BLaER1 treated with 17β-estradiol and CSF1 and Interleukin-3, amounts not matched to agents 10 nM and 100 nM (cell line): ENCODE data around the gene RANBP1.

ENCODE experiments used
- H3K27ac ChIP-seq, 11 experiments: shearing (Covaris generic); formaldehyde crosslinking; 2 replicates each; pipeline ENCODE4 v1.8.1; 2022
- H3K27me3 ChIP-seq, 11 experiments: shearing (Covaris generic); formaldehyde crosslinking; 2 replicates each; pipeline ENCODE4 v1.8.1; 2022
- H3K36me3 ChIP-seq, 11 experiments: shearing (Covaris generic); formaldehyde crosslinking; 2 replicates each; pipeline ENCODE4 v1.8.1; 2022
- H3K4me1 ChIP-seq, 10 experiments: shearing (Covaris generic); formaldehyde crosslinking; 2 replicates each; pipeline ENCODE4 v1.8.1; 2022
- H3K4me2 ChIP-seq, 11 experiments: shearing (Covaris generic); formaldehyde crosslinking; 2 replicates each; pipeline ENCODE4 v1.8.1; 2022
- H3K4me3 ChIP-seq, 10 experiments: shearing (Covaris generic); formaldehyde crosslinking; 2 replicates each; pipeline ENCODE4 v1.8.1; 2022
- H3K9ac ChIP-seq, 11 experiments: shearing (Covaris generic); formaldehyde crosslinking; 2 replicates each; pipeline ENCODE4 v1.8.1; 2022
- H3K9me3 ChIP-seq, 11 experiments: shearing (Covaris generic); formaldehyde crosslinking; replicated peaks in 1 of 11; 2 replicates each; pipeline ENCODE4 v1.8.1; 2022
- H4K20me1 ChIP-seq, 11 experiments: shearing (Covaris generic); formaldehyde crosslinking; 2 replicates each; pipeline ENCODE4 v1.8.1; 2022
- Cebpa-rat ChIP-seq, 11 experiments: shearing (Covaris generic); IDR thresholded peaks; 2 replicates each; pipeline ENCODE4 v1.8.1; 2022

RANBP1 gene

GRCh38 chr22:20171288-20172140 is 55.6 kb downstream of the RANBP1 start:
- no peaks in the 10 kb centered on the region for H3K36me3 ChIP-seq
- H3K4me1 ChIP-seq: peaks cover 0 to 72% (median 41%) of the 10 kb centered on the region in 10 experiments; a peak in 16 of 20 replicates
- H3K4me3 ChIP-seq: no peak overlapping the region
- H3K4me2 ChIP-seq: peak overlapping the region in 2 of 11 experiments; percentile 4 to 7; a peak in 2 of 22 replicates
- H3K9me3 ChIP-seq: no peaks in the 10 kb centered on the region
- no peak for TF ChIP-seq Cebpa-rat (IDR thresholded peaks at IDR 0.05)
- H3K9ac ChIP-seq: no peak overlapping the region
- H3K27me3 ChIP-seq: no peaks in the 10 kb centered on the region
- H4K20me1 ChIP-seq: no peaks in the 10 kb centered on the region
- H3K27ac ChIP-seq: no peak overlapping the region

- no peaks in the 10 kb centered on the region for H3K27me3 ChIP-seq
- H3K9me3 ChIP-seq: no peaks in the 10 kb centered on the region
- no peak overlapping the region for H3K27ac ChIP-seq
- no peaks in the 10 kb centered on the region for H3K36me3 ChIP-seq
- H4K20me1 ChIP-seq: no peaks in the 10 kb centered on the region
- H3K4me1 ChIP-seq: peaks cover 0 to 73% (median 42%) of the 10 kb centered on the region in 10 experiments; a peak in 16 of 20 replicates
- H3K9ac ChIP-seq: no peak overlapping the region
- peak overlapping the region in 2 of 11 experiments; percentile 4 to 7; a peak in 2 of 22 replicates for H3K4me2 ChIP-seq
- H3K4me3 ChIP-seq: no peak overlapping the region
- TF ChIP-seq Cebpa-rat (IDR thresholded peaks at IDR 0.05): no peak
Measured at GRCh38 chr22:20172141-20172613, 56.3 kb downstream of the RANBP1 start.

- Histone ChIP-seq H3K4me1 (peaks cover 0 to 73% (median 42%) of the 10 kb centered on the region in 10 experiments; a peak in 16 of 20 replicates), H3K27me3 (no peaks in the 10 kb centered on the region), H3K9me3 (no peaks in the 10 kb centered on the region), H3K36me3 (no peaks in the 10 kb centered on the region), H3K27ac (no peak overlapping the region), H3K4me2 (peak overlapping the region in 1 of 11 experiments; percentile 1; a peak in 1 of 22 replicates), H4K20me1 (no peaks in the 10 kb centered on the region), H3K4me3 (no peak overlapping the region), H3K9ac (no peak overlapping the region)
- TF ChIP-seq Cebpa-rat (IDR thresholded peaks at IDR 0.05): no peak
Measured at GRCh38 chr22:20173246-20173645, 57.3 kb downstream of the RANBP1 start.

- H3K4me2 ChIP-seq: peak overlapping the region in 2 of 11 experiments; percentile 1 to 51; a peak in 1 of 22 replicates
- peaks cover 0 to 73% (median 42%) of the 10 kb centered on the region in 10 experiments; a peak in 16 of 20 replicates for H3K4me1 ChIP-seq
- no peaks in the 10 kb centered on the region for H3K36me3 ChIP-seq
- H3K9ac ChIP-seq: no peak overlapping the region
- TF ChIP-seq Cebpa-rat (IDR thresholded peaks at IDR 0.05): no peak
- no peak overlapping the region for H3K4me3 ChIP-seq
- no peaks in the 10 kb centered on the region for H3K9me3 ChIP-seq
- no peak overlapping the region for H3K27ac ChIP-seq
- no peaks in the 10 kb centered on the region for H4K20me1 ChIP-seq
- no peaks in the 10 kb centered on the region for H3K27me3 ChIP-seq
Measured at GRCh38 chr22:20173772-20174171, 57.9 kb downstream of the RANBP1 start.

GRCh38 chr22:20174785-20175596 is 59.1 kb downstream of the RANBP1 start:
- no peaks in the 10 kb centered on the region for H3K36me3 ChIP-seq
- peaks cover 2 to 76% (median 44%) of the 10 kb centered on the region in 10 experiments; a peak in 19 of 20 replicates for H3K4me1 ChIP-seq
- peak overlapping the region in 6 of 11 experiments; percentile 15 to 60 (median 52); a peak in 11 of 22 replicates for H3K4me2 ChIP-seq
- TF ChIP-seq Cebpa-rat (IDR thresholded peaks at IDR 0.05): no peak
- no peaks in the 10 kb centered on the region for H3K27me3 ChIP-seq
- H3K9ac ChIP-seq: peak overlapping the region in 3 of 11 experiments; percentile 5 to 49 (median 29); a peak in 2 of 22 replicates
- H3K9me3 ChIP-seq: no peaks in the 10 kb centered on the region
- H3K4me3 ChIP-seq: no peak overlapping the region
- H4K20me1 ChIP-seq: no peaks in the 10 kb centered on the region
- no peak overlapping the region for H3K27ac ChIP-seq

- H3K27me3 ChIP-seq: no peaks in the 10 kb centered on the region
- no peak overlapping the region for H3K4me3 ChIP-seq
Measured at GRCh38 chr22:20175597-20175900, 59.6 kb downstream of the RANBP1 start.

GRCh38 chr22:20176421-20177085 is 60.6 kb downstream of the RANBP1 start:
- Histone ChIP-seq H3K27me3 (no peaks in the 10 kb centered on the region), H3K4me2 (peak overlapping the region in 3 of 11 experiments; percentile 45 to 54 (median 51); a peak in 5 of 22 replicates), H3K9me3 (no peaks in the 10 kb centered on the region), H3K4me1 (peaks cover 18 to 87% (median 60%) of the 10 kb centered on the region in 10 experiments), H3K27ac (no peak overlapping the region), H3K9ac (no peak overlapping the region), H4K20me1 (no peaks in the 10 kb centered on the region), H3K4me3 (no peak overlapping the region), H3K36me3 (no peaks in the 10 kb centered on the region)
- no peak for TF ChIP-seq Cebpa-rat (IDR thresholded peaks at IDR 0.05)

More at GRCh38 chr22:20175597-20175900, 59.6 kb downstream of the RANBP1 start:
- no peak overlapping the region for H3K27ac ChIP-seq
- H3K4me1 ChIP-seq: peaks cover 8 to 77% (median 50%) of the 10 kb centered on the region in 10 experiments
- no peak for TF ChIP-seq Cebpa-rat (IDR thresholded peaks at IDR 0.05)
- H3K9ac ChIP-seq: peak overlapping the region in 2 of 11 experiments; percentile 29 to 49; a peak in 1 of 22 replicates
- H3K9me3 ChIP-seq: no peaks in the 10 kb centered on the region
- no peaks in the 10 kb centered on the region for H3K36me3 ChIP-seq
- H4K20me1 ChIP-seq: no peaks in the 10 kb centered on the region
- peak overlapping the region in 6 of 11 experiments; percentile 15 to 60 (median 52); a peak in 11 of 22 replicates for H3K4me2 ChIP-seq
